Liver (tissue), 9 donors: ENCODE measurements around the gene ZBTB7B. TPM values are rescaled to one million over a fixed set of nuclear protein-coding genes. Genes with fewer than 3 reads are reported as not detected.

Experiments
- DNase-seq: peaks from one replicate; pipeline ENCODE4 v3.0.0-alpha.2; 2017; ENCODE audit warnings: low spot score
- H3K27ac ChIP-seq, 2 donors: one replicate each; pipeline ENCODE4 v1.7.0; 2013; ENCODE audit warnings: inconsistent platforms in 2 of 2, low read length in 2 of 2, control low read depth in 1 of 2, low read depth in 1 of 2, mild to moderate bottlenecking in 1 of 2
- H3K27me3 ChIP-seq, 4 donors: one replicate each; pipeline versions ENCODE4 v1.6.1 to v1.7.0; 2013; ENCODE audit warnings: low read length in 3 of 4, inconsistent platforms in 1 of 4, mild to moderate bottlenecking in 1 of 4, moderate library complexity in 1 of 4; ENCODE audit not compliant: control insufficient read depth in 4 of 4, insufficient read depth in 4 of 4
- H3K36me3 ChIP-seq, 4 donors: one replicate each; pipeline versions ENCODE4 v1.6.1 to v1.7.0; 2013; ENCODE audit warnings: low read length in 3 of 4, mild to moderate bottlenecking in 3 of 4, low read depth in 1 of 4, moderate library complexity in 1 of 4; ENCODE audit not compliant: control insufficient read depth in 4 of 4, insufficient read depth in 3 of 4
- H3K4me1 ChIP-seq, 4 donors: one replicate each; pipeline versions ENCODE4 v1.6.1 to v1.7.0; 2013; ENCODE audit warnings: low read length in 3 of 4, mild to moderate bottlenecking in 3 of 4, moderate library complexity in 1 of 4; ENCODE audit not compliant: control insufficient read depth in 4 of 4, insufficient read depth in 4 of 4
- H3K4me3 ChIP-seq, 3 donors: one replicate each; pipeline versions ENCODE4 v1.6.1 to v1.7.0; 2013; ENCODE audit warnings: low read length in 3 of 3, control low read depth in 1 of 3, low read depth in 1 of 3, mild to moderate bottlenecking in 1 of 3
- H3K9ac ChIP-seq, 2 donors: one replicate each; pipeline ENCODE4 v1.7.0; 2013; ENCODE audit warnings: low read length in 2 of 2, mild to moderate bottlenecking in 2 of 2, moderate library complexity in 2 of 2, control low read depth in 1 of 2, low read depth in 1 of 2
- H3K9me3 ChIP-seq, 4 donors: one replicate each; pipeline versions ENCODE4 v1.6.1 to v1.7.0; 2013; ENCODE audit warnings: low read length in 3 of 4; ENCODE audit not compliant: control insufficient read depth in 4 of 4
- EGR1 ChIP-seq, 2 donors: IDR thresholded peaks; 2 replicates each; pipeline ENCODE4 v1.6.1; 2016 to 2018; ENCODE audit warnings: antibody characterized with exemption in 2 of 2, low read depth in 2 of 2
- FOXA1 ChIP-seq: IDR thresholded peaks from 2 replicates; pipeline ENCODE4 v1.6.1; 2016; ENCODE audit warnings: antibody characterized with exemption
- FOXA2 ChIP-seq: IDR thresholded peaks from 2 replicates; pipeline ENCODE4 v1.6.1; 2016; ENCODE audit warnings: antibody characterized with exemption
- GABPA ChIP-seq, 2 donors: IDR thresholded peaks in 1 of 2; conservative IDR thresholded peaks in 1 of 2; 2 replicates each; pipeline ENCODE4 v1.6.1; 2016; ENCODE audit warnings: antibody characterized with exemption in 2 of 2, mild to moderate bottlenecking in 1 of 2, moderate library complexity in 1 of 2
- HNF4A ChIP-seq, 2 donors: conservative IDR thresholded peaks; 2 replicates each; pipeline ENCODE4 v1.6.1; 2016; ENCODE audit warnings: antibody characterized with exemption in 2 of 2, mild to moderate bottlenecking in 2 of 2
- HNF4G ChIP-seq: IDR thresholded peaks from 2 replicates; pipeline ENCODE4 v1.6.1; 2016; ENCODE audit warnings: antibody characterized with exemption
- JUND ChIP-seq, 2 donors: IDR thresholded peaks; 2 replicates each; pipeline ENCODE4 v1.6.1; 2016; ENCODE audit warnings: antibody characterized with exemption in 2 of 2
- MAX ChIP-seq: IDR thresholded peaks from 2 replicates; pipeline ENCODE4 v1.6.1; 2016; ENCODE audit warnings: antibody characterized with exemption
- NR2F2 ChIP-seq: IDR thresholded peaks from 2 replicates; pipeline ENCODE4 v1.6.1; 2016; ENCODE audit warnings: antibody characterized with exemption
- RAD21 ChIP-seq, 2 donors: IDR thresholded peaks; 2 replicates each; pipeline ENCODE4 v1.6.1; 2016; ENCODE audit warnings: antibody characterized with exemption in 2 of 2, mild to moderate bottlenecking in 2 of 2
- REST ChIP-seq: IDR thresholded peaks from 2 replicates; pipeline ENCODE4 v1.6.1; 2016; ENCODE audit warnings: antibody characterized with exemption, mild to moderate bottlenecking
- RXRA ChIP-seq, 2 donors: IDR thresholded peaks; 2 replicates each; pipeline ENCODE4 v1.6.1; 2017 to 2018; ENCODE audit warnings: antibody characterized with exemption in 2 of 2, mild to moderate bottlenecking in 1 of 2
- SP1 ChIP-seq: IDR thresholded peaks from 2 replicates; pipeline ENCODE4 v1.6.1; 2018; ENCODE audit warnings: antibody characterized with exemption, mild to moderate bottlenecking
- TAF1 ChIP-seq: conservative IDR thresholded peaks from 2 replicates; pipeline ENCODE4 v1.6.1; 2016; ENCODE audit warnings: antibody characterized with exemption, mild to moderate bottlenecking
- YY1 ChIP-seq: IDR thresholded peaks from 2 replicates; pipeline ENCODE4 v1.6.1; 2016; ENCODE audit warnings: antibody characterized with exemption, mild to moderate bottlenecking
- ZBTB33 ChIP-seq: IDR thresholded peaks from 2 replicates; pipeline ENCODE4 v1.6.1; 2016; ENCODE audit warnings: antibody characterized with exemption
- WGBS: extraction: QIAGEN DNeasy Blood & Tissue Kit; methylation state at CpG from one replicate; pipeline ENCODE4 v1.1.7; 2013; 5-methylcytosine and 5-hydroxymethylcytosine counted together
- polyA plus RNA-seq, 2 donors: library from polyadenylated mRNA; stranded (reverse) in 1 of 2; unstranded in 1 of 2; fragments of 200-250 nt in 1 of 2; fragments of >200 nt in 1 of 2; fragmentation: Nextera tagmentation in 1 of 2; extraction: Ambion mirVana in 1 of 2; gene quantifications; one replicate each; pipeline versions ENCODE4 v1.2.1 to v1.2.3, GENCODE V29; 2013 to 2015
- total RNA-seq, 2 donors: library from RNA; depleted of rRNA; stranded (reverse); fragments of >200 nt; gene quantifications; one replicate each; pipeline ENCODE4 v1.2.3, GENCODE V29; 2014
- TF ChIP-seq, protein P1 (sequence below): fragments of 150-350 bp; IDR thresholded peaks from 2 replicates; pipeline ENCODE4 v1.5.1; 2017; ENCODE audit warnings: improper control_type of control experiment, low read depth, low read length; ENCODE audit not compliant: missing input control
- TF ChIP-seq, protein P2 (sequence below): IDR thresholded peaks from 2 replicates; pipeline ENCODE4 v1.6.1; 2016; ENCODE audit warnings: antibody characterized with exemption
- donor health status: healthy.
- donor health status: healthy.
- donor health status: healthy.
- donor health status: healthy.
- donor health status: healthy.

ZBTB7B gene
- total and polyA plus RNA-seq, 4 donors, result 7.0 to 50.2 (median 21.1) TPM

GRCh38 chr1:154973344-154974101 is 29.1 kb upstream of the ZBTB7B start:
- 1% methylated on average over 37 of the region's 37 CpGs for WGBS
- DNase-seq, result peak; percentile 100
- H3K9me3 ChIP-seq, result no peaks in the 10 kb centered on the region
- no peaks in the 10 kb centered on the region for H3K27me3 ChIP-seq
- peak overlapping the region; percentile 89 to 99 for H3K27ac ChIP-seq
- TF ChIP-seq REST (peak; percentile 89), HNF4G (peak; percentile 68), MAX (peak; percentile 68), TAF1 (peak; percentile 92), EGR1 (IDR thresholded peaks at IDR 0.05; ENCODE audit: low read depth in 2 of 2) (peak in 1 of 2 donors; percentile 60), ZBTB33 (no peak), FOXA2 (peak; percentile 39), RXRA (IDR thresholded peaks at IDR 0.05) (peak; percentile 86 to 87), HNF4A (conservative IDR thresholded peaks at IDR 0.05) (peak; percentile 88 to 89), GABPA (IDR thresholded peaks at IDR 0.05 in 1 of 2, conservative IDR thresholded peaks at IDR 0.05 in 1 of 2) (no peak), FOXA1 (peak; percentile 29), RAD21 (IDR thresholded peaks at IDR 0.05) (peak; percentile 32 to 38), YY1 (peak; percentile 64), NR2F2 (no peak), JUND (IDR thresholded peaks at IDR 0.05) (no peak), SP1 (peak; percentile 93)
- TF ChIP-seq, protein P1, sequence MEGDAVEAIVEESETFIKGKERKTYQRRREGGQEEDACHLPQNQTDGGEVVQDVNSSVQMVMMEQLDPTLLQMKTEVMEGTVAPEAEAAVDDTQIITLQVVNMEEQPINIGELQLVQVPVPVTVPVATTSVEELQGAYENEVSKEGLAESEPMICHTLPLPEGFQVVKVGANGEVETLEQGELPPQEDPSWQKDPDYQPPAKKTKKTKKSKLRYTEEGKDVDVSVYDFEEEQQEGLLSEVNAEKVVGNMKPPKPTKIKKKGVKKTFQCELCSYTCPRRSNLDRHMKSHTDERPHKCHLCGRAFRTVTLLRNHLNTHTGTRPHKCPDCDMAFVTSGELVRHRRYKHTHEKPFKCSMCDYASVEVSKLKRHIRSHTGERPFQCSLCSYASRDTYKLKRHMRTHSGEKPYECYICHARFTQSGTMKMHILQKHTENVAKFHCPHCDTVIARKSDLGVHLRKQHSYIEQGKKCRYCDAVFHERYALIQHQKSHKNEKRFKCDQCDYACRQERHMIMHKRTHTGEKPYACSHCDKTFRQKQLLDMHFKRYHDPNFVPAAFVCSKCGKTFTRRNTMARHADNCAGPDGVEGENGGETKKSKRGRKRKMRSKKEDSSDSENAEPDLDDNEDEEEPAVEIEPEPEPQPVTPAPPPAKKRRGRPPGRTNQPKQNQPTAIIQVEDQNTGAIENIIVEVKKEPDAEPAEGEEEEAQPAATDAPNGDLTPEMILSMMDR, result no peak
- TF ChIP-seq, protein P2, sequence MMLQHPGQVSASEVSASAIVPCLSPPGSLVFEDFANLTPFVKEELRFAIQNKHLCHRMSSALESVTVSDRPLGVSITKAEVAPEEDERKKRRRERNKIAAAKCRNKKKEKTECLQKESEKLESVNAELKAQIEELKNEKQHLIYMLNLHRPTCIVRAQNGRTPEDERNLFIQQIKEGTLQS, result no peak
- peak overlapping the region; percentile 92 to 97 for H3K9ac ChIP-seq
- peaks cover 0 to 8% (median 0%) of the 10 kb centered on the region in 4 donors for H3K36me3 ChIP-seq
- H3K4me3 ChIP-seq, result peak overlapping the region; percentile 71 to 87 (median 81)
- peaks cover 13 to 44% (median 31%) of the 10 kb centered on the region in 4 donors for H3K4me1 ChIP-seq
